Stomach (tissue), 9 donors: ENCODE data around the gene AFF1. TPM values are rescaled to one million over a fixed set of nuclear protein-coding genes. Genes with fewer than 3 reads are reported as not detected.

Experiments
- DNase-seq, 2 donors: peaks; one replicate each; pipeline versions ENCODE4 v3.0.0 to v3.0.0-alpha.2; 2013 to 2019
- H3K27ac ChIP-seq, 5 donors: fragments of 200-600 bp in 4 of 5; sonication (generic) in 4 of 5; one replicate each; pipeline ENCODE4 v1.5.1; 2013 to 2019; ENCODE audit warnings: mild to moderate bottlenecking in 1 of 5, moderate library complexity in 1 of 5
- H3K27me3 ChIP-seq, 3 donors: fragments of 200-600 bp; sonication (generic); one replicate each; pipeline ENCODE4 v1.5.1; 2017 to 2019; ENCODE audit warnings: mixed run types in 1 of 3
- H3K36me3 ChIP-seq, 4 donors: fragments of 200-600 bp; sonication (generic); 1 replicate in 3 of 4; 2 replicates in 1 of 4; pipeline ENCODE4 v1.5.1; 2016 to 2019
- H3K4me1 ChIP-seq, 4 donors: fragments of 200-600 bp; sonication (generic); one replicate each; pipeline ENCODE4 v1.5.1; 2016 to 2019
- H3K4me3 ChIP-seq, 4 donors: fragments of 200-600 bp; sonication (generic) in 3 of 4; one replicate each; pipeline ENCODE4 v1.5.1; 2016 to 2019; ENCODE audit warnings: mild to moderate bottlenecking in 1 of 4
- H3K9me3 ChIP-seq, 4 donors: fragments of 200-600 bp; sonication (generic); one replicate each; pipeline ENCODE4 v1.5.1; 2016 to 2019
- CTCF ChIP-seq, 7 experiments: fragments of 450-650 bp in 4 of 7; fragments of 200-600 bp in 3 of 7; sonication (generic) in 3 of 7; IDR thresholded peaks; one replicate each; pipeline ENCODE4 v1.5.1; 2016 to 2019; ENCODE audit warnings: antibody characterized with exemption in 7 of 7, control low read depth in 2 of 7, mild to moderate bottlenecking in 1 of 7
- EP300 ChIP-seq: sonication (generic); formaldehyde crosslinking; IDR thresholded peaks from one replicate; pipeline ENCODE4 v1.6.1; 2017; ENCODE audit warnings: antibody characterized with exemption
- POLR2A ChIP-seq, 4 donors: fragments of 450-650 bp; IDR thresholded peaks; one replicate each; pipeline ENCODE4 v1.6.1; 2016; ENCODE audit warnings: antibody characterized with exemption in 4 of 4, control low read depth in 2 of 4, mild to moderate bottlenecking in 1 of 4, moderate library complexity in 1 of 4
- POLR2AphosphoS5 ChIP-seq, 3 donors: sonication (generic); formaldehyde crosslinking; IDR thresholded peaks; one replicate each; pipeline ENCODE4 v1.6.1; 2016; ENCODE audit warnings: antibody characterized with exemption in 3 of 3
- WGBS, 5 donors: extraction: QIAGEN DNeasy Blood & Tissue Kit in 3 of 5; methylation state at CpG; one replicate each; pipeline versions ENCODE4 v1.1.5 to v1.1.7; 2013 to 2018; 5-methylcytosine and 5-hydroxymethylcytosine counted together
- intact Hi-C: fragments of 100-400 bp; cut with DNase I; formaldehyde crosslinking; loops from one replicate; pipeline ENCODE4 v1.15.1; 2023; ENCODE audit warnings: low total_unique reads
- polyA plus RNA-seq, 3 donors: library from polyadenylated mRNA; stranded (reverse); fragments of 200-250 nt; gene quantifications; one replicate each; pipeline ENCODE4 v1.2.3, GENCODE V29; 2013
- total RNA-seq, 5 donors: library from RNA; depleted of rRNA; stranded (reverse); fragments of >200 nt; gene quantifications; one replicate each; pipeline versions ENCODE4 v1.1.0 to v1.2.3, GENCODE V29; 2014 to 2016
- donor health status: healthy with polysubstance abuse.
- donor health status: Bipolar disorder and iron deficiency.
- donor health status: healthy.

Gene AFF1
- total and polyA plus RNA-seq, 8 donors, result 6.9 to 177 (median 59.1) TPM

GRCh38 chr4:86961116-86961515, 26.3 kb downstream of the AFF1 start:
- no peak for DNase-seq
- intact Hi-C loops, result no loop called here
- WGBS, 5 donors, result 69 to 79% (median 75%) methylated on average over 4 of the region's 4 CpGs
- H3K4me3 ChIP-seq, result no peak overlapping the region
- H3K27ac ChIP-seq, result peak overlapping the region in 4 of 5 donors; percentile 41 to 78 (median 71)
- H3K4me1 ChIP-seq, result peaks cover 28 to 78% (median 49%) of the 10 kb centered on the region in 4 donors
- H3K9me3 ChIP-seq, result no peaks in the 10 kb centered on the region
- H3K36me3 ChIP-seq, result no peaks in the 10 kb centered on the region
- TF ChIP-seq POLR2AphosphoS5 (IDR thresholded peaks at IDR 0.05) (no peak), EP300 (no peak), CTCF (IDR thresholded peaks at IDR 0.05) (no peak), POLR2A (IDR thresholded peaks at IDR 0.05) (no peak)
- no peaks in the 10 kb centered on the region for H3K27me3 ChIP-seq

GRCh38 chr4:86961605-86962295, 26.9 kb downstream of the AFF1 start:
- Histone ChIP-seq H3K27me3 (no peaks in the 10 kb centered on the region), H3K9me3 (no peaks in the 10 kb centered on the region), H3K27ac (peak overlapping the region in 4 of 5 donors; percentile 41 to 78 (median 71)), H3K36me3 (no peaks in the 10 kb centered on the region), H3K4me1 (peaks cover 28 to 77% (median 51%) of the 10 kb centered on the region in 4 donors), H3K4me3 (no peak overlapping the region)
- 35 to 53% (median 43%) methylated on average over 9 of the region's 9 CpGs for WGBS, 5 donors
- TF ChIP-seq POLR2A (IDR thresholded peaks at IDR 0.05) (no peak), EP300 (no peak), CTCF (IDR thresholded peaks at IDR 0.05) (no peak), POLR2AphosphoS5 (IDR thresholded peaks at IDR 0.05) (no peak)
- intact Hi-C loops, result no loop called here
- DNase-seq, result peak in 1 of 2 donors; percentile 54

GRCh38 chr4:86963697-86964096, 28.9 kb downstream of the AFF1 start:
- H3K4me1 ChIP-seq, result peaks cover 28 to 76% (median 47%) of the 10 kb centered on the region in 4 donors
- H3K9me3 ChIP-seq, result no peaks in the 10 kb centered on the region
- H3K36me3 ChIP-seq, result no peaks in the 10 kb centered on the region
- intact Hi-C loops, result no loop called here
- H3K27me3 ChIP-seq, result no peaks in the 10 kb centered on the region
- DNase-seq, result no peak
- WGBS, 5 donors, result 87 to 92% (median 89%) methylated on average over 2 of the region's 2 CpGs
- H3K4me3 ChIP-seq, result no peak overlapping the region
- H3K27ac ChIP-seq, result no peak overlapping the region
- TF ChIP-seq EP300 (no peak), POLR2AphosphoS5 (IDR thresholded peaks at IDR 0.05) (no peak), POLR2A (IDR thresholded peaks at IDR 0.05) (no peak), CTCF (IDR thresholded peaks at IDR 0.05) (no peak)

GRCh38 chr4:86965019-86965976, 30.5 kb downstream of the AFF1 start:
- WGBS, 5 donors, result 70 to 85% (median 77%) methylated on average over 3 of the region's 3 CpGs
- intact Hi-C loops, result no loop called here
- TF ChIP-seq POLR2AphosphoS5 (IDR thresholded peaks at IDR 0.05) (no peak), EP300 (no peak), CTCF (IDR thresholded peaks at IDR 0.05) (no peak), POLR2A (IDR thresholded peaks at IDR 0.05) (no peak)

More at GRCh38 chr4:86965019-86965976, 30.5 kb downstream of the AFF1 start:
- H3K27me3 ChIP-seq, result no peaks in the 10 kb centered on the region
- no peaks in the 10 kb centered on the region for H3K36me3 ChIP-seq
- no peak overlapping the region for H3K27ac ChIP-seq
- no peak overlapping the region for H3K4me3 ChIP-seq
- peaks cover 17 to 64% (median 36%) of the 10 kb centered on the region in 4 donors for H3K4me1 ChIP-seq
- H3K9me3 ChIP-seq, result no peaks in the 10 kb centered on the region
- DNase-seq, result no peak
